ENCODE measurements around the gene CAMK1D.
"Not testable (repeated sequence)": the region's sequence is repeated elsewhere in the genome, so short reads cannot be mapped to it uniquely, and the experiment has no call there.

CAMK1D gene

DNA sequence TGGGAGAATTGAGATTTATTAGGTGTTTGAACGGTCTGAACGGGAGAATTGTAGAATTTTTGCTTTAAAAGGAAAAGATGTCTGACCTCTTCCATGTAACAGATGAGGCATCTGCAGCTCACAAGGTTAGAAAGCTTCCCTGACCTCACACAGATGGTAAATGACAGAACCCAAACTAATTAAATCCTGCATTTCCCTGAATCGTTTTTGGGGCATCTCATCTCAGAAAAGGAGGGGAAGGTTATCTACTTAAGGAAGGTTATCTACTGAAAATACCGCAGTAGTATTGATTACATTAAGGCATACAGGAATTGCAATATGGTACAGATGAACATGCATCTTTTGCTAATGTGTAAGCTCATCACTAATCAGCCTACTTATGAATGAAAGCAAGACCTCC, 373.9 kb downstream of the CAMK1D start:
- no peak overlapping the region for H3K27ac ChIP-seq
- no peak for DNase-seq (ENCODE audit: low read depth, low spot score)

DNA sequence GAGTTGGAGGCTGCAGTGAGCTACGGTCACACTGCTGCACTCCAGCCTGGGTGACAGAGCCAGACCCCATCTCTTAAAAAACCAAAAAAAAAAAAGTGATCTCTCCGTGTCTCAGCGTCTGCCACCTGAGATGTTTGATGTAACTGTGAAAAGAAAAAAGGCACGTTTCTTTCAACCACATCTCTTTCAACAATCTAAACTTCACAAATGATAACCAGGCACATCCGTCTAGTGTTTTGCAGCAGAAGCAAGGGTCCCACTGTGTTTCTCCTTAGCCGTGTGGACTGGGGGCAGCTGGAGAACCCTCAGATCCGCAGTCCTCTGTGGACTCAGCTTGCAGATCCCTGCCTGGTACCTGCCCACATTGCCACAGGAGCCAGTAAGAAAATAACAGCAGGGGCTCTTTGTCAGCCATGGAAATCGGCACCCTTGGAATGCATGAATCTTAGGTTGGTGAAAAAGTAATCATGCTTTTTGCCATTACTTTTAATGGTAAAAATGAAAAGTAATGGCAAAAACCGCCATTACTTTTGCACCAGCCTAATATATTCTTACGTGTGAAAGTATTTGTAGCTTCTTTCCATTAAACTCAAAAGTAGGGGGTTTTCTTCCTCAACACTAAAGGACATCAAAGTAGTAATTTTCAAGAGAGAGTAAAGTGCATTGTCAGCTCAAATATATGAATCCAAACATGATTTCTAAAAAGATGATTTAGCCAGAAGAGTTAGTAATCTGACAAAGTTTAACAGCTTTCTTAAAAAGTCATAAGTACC, 375.6 kb downstream of the CAMK1D start:
- no peak overlapping the region for H3K27ac ChIP-seq
- no peak for DNase-seq (ENCODE audit: low read depth, low spot score)

DNA sequence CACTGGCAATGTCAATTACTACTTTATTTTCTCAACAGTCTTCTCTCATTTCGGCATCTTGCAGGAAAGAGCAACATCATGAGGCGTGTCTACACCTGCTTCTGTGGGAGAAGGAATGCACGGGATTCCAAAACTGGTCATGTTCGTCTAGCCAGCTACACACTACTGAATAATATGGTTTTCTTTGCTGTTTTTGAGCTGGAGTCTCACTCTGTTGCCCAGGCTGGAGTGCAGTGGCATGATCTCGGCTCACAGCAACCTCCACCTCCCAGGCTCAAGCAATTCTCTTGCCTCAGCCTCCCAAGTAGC, 376.2 kb downstream of the CAMK1D start:
- H3K27ac ChIP-seq; DNase-seq (ENCODE audit: low read depth, low spot score): not testable (repeated sequence)

- H3K27ac ChIP-seq: no peak overlapping the region
- no peak for DNase-seq (ENCODE audit: low read depth, low spot score)
Observed at GRCh38 chr10:12726971-12727831, 377.9 kb downstream of the CAMK1D start.

GRCh38 chr10:12727832-12728215, 378.5 kb downstream of the CAMK1D start:
- no peak overlapping the region for H3K27ac ChIP-seq
- no peak for DNase-seq (ENCODE audit: low read depth, low spot score)

DNA sequence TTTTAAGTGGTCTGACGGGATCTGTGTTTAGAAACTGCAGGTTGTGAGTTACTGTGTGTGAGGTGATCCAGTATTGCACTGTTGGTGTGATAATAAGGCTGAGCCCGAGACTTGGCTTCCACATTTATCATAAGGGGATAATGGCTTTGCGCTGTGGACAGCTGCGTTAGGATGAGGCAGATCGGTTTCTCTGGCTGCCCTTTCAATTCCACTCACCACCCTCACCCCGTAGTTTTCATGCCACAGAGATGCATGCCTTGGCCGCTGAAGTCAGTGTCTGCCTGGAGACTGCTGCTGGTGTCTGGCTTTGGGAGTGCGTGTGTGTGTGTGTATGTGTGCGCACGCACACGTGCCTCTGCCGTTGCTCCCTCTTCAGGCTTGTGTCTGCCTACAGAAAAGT, 379.1 kb downstream of the CAMK1D start:
- no peak for DNase-seq (ENCODE audit: low read depth, low spot score)

DNA sequence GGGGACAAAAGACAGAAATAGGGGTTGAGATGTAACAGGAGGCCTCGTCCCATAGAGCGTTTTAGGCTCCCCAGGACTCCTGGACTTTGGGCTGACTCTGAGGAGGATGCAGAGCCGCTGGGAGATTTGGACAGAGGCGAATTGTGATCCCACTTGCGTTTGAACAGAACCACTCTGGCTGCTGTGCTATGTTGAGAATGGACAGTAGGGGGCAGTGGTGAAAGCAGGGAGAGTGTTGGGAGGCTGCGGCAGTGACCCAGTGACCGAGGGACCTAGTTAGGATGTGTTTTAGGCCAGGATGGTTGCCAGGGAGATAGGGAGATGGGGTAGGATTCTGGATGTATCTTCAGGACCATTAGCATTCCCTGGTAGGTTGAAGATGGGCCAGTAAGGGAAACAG, 380.5 kb downstream of the CAMK1D start:
- DNase-seq (ENCODE audit: low read depth, low spot score): no peak
- H3K27ac ChIP-seq: no peak overlapping the region

More for the DNA sequence above, 379.1 kb downstream of the CAMK1D start:
- H3K27ac ChIP-seq: no peak overlapping the region

- DNase-seq (ENCODE audit: low read depth, low spot score): no peak
- no peak overlapping the region for H3K27ac ChIP-seq
Observed at GRCh38 chr10:12730809-12731519, 381.6 kb downstream of the CAMK1D start.

DNA sequence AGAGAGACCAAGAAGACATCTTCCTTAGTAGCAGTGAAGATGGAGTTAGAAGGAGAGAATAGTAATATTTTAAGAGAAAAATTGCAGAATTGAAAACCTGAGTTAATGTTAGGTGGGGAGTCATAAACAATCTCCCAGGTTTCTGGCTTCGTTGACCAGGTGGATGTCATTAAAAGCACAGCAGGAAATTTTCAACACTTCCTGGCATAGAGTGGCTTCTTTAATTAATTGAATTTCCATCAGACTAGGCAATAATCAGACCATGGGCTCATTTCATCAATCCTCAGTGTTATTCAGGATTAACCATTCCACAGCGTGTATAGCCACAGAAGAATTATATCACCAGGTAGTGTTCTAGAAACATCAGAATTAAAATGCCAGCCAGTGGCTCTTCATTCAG, 383.9 kb downstream of the CAMK1D start:
- no peak for DNase-seq (ENCODE audit: low read depth, low spot score)
- no peak overlapping the region for H3K27ac ChIP-seq

DNA sequence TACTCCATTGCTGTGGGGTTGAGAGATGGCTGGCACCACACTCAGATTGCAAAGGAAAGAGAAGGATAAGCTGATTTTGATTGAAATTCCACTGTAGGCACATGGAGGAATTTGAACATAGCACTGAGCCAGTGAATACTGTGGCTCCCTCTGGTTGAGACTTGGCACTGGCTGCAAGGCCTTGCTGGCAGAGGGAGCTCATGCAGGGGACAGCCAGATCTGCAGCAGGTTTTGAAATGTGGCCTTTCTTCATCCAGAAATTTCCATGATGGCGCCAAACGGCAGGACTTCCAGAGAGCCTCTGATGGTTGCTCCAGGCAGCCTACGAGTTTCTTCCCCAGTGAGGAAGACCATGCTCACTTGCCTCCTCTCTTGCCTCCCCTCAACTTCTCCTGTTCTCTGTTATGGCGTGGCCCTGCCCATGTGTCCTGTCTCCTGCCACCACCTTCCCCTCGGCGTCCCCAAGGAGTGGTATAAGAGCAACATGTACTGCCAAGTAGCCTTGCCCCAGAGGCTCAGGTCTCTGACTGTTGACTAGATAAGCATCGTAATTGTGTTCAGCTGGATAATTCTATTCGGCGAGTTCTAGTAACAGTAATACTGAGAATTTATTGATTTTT, 386.6 kb downstream of the CAMK1D start:
- DNase-seq (ENCODE audit: low read depth, low spot score): no peak
- no peak overlapping the region for H3K27ac ChIP-seq

- H3K27ac ChIP-seq: no peak overlapping the region
- DNase-seq (ENCODE audit: low read depth, low spot score): no peak
Observed at GRCh38 chr10:12740813-12741212, 391.5 kb downstream of the CAMK1D start.

DNA sequence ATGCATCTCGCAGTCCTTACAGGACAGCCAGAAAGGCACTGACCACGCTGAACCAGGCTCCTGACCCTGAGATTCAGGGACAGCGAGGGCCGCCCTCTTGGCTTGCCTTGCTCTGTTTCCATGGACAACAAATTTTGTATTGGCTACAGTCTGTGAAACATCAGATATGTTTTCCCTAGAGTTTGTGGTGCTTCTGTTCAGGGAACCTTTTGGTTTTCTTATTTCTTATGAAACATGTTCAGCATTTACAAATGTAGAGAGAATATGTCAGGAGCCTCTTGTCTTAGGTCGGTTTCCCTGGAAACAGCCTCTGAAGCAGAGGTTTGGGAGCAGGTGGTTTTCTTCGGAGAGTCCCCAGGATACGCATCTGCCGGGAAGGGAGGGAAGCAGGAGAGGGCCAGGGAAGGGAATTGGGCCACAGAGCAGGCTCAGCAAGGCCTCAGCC, 392.0 kb downstream of the CAMK1D start:
- no peak overlapping the region for H3K27ac ChIP-seq
- DNase-seq (ENCODE audit: low read depth, low spot score): no peak

- H3K27ac ChIP-seq: no peak overlapping the region
- no peak for DNase-seq (ENCODE audit: low read depth, low spot score)
Observed at GRCh38 chr10:12742771-12743170, 393.4 kb downstream of the CAMK1D start.

- H3K27ac ChIP-seq; DNase-seq (ENCODE audit: low read depth, low spot score): not testable (repeated sequence)
Observed at GRCh38 chr10:12743466-12743865, 394.1 kb downstream of the CAMK1D start.

GRCh38 chr10:12743941-12744340, 394.6 kb downstream of the CAMK1D start:
- no peak for DNase-seq (ENCODE audit: low read depth, low spot score)
- no peak overlapping the region for H3K27ac ChIP-seq

DNA sequence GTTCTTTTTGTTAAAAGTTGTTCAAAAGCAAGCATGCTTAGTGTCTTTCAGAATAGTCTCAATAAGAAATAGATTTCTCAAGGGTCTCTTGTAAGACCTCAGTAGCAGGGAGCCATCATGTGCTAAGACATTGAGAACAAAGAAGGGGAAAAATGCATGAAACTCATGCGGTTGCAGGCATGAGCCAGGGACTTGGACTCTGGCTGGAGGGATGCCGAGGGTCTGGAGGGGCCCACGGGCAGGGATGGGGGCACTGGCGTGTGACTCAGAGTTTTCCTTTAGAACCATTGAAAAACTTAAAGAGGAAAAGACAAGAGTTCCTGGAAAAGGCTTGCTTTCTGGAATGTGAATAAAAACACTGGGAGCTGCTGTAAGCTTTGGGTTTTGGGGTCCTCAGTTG, 398.8 kb downstream of the CAMK1D start:
- DNase-seq (ENCODE audit: low read depth, low spot score): no peak
- H3K27ac ChIP-seq: no peak overlapping the region

DNA sequence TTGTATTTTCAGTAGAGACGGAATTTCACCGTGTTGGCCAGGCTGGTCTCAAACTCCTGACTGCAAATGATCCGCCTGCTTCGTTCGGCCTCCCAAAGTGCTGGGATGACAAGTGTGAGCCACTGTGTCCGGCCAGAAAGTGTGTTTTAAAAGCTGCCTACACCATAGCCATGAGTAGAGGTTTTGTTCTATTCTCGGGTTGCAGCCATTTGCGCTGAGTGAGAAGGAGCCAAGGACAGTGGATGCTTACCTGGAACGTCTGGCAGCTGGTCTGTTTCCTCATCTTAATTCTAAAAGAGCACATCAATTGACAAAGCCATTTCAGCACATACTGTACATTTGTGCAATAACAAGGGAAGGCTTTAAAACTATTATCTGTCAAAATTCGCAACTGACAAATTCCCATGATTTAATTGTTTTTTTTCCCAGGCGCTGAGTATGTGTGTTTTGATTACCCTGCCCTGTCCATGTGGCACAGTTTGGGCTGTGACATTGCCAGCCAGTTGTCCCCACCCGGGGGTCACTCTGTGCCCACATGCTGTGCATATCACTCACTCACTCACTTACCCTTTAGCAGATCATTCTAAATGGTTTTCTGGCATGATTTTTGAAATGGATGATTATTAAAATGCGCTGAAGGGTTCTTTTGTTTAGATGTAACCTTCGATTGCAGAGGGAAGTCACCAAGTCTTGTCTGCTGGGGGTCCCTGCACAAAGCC, 400.6 kb downstream of the CAMK1D start:
- no peak for DNase-seq (ENCODE audit: low read depth, low spot score)
- H3K27ac ChIP-seq: no peak overlapping the region

GRCh38 chr10:12750526-12751201, 401.3 kb downstream of the CAMK1D start:
- H3K27ac ChIP-seq: no peak overlapping the region
- DNase-seq (ENCODE audit: low read depth, low spot score): no peak

DNA sequence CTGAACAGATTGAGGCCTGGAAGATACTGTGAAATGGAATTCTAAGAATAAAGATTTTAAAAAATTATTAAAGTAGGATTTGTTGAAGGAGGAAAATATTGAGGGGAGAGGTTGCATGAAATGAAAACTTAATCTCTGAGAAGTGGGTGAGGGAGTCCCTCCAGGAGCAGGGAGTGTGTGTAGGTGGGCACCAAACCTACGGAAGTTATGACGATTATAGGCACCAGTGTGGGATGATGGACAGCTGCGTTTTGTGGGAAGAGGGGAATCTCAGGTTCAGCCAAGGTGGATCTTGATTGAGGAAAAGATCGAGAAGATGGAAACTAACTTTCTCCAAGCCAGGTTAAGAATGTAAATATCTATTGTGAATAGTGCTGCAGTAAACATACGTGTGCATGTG, 405.7 kb downstream of the CAMK1D start:
- no peak overlapping the region for H3K27ac ChIP-seq
- DNase-seq (ENCODE audit: low read depth, low spot score): no peak
